H9 (cell line): ENCODE data around the gene BCAP29. TPM values are rescaled to one million over a fixed set of nuclear protein-coding genes. Genes with fewer than 3 reads are reported as not detected.

Experiments used
- DNase-seq: peaks from one replicate; pipeline ENCODE4 v3.0.0-alpha.2; 2017
- H2AFZ ChIP-seq: one replicate; pipeline ENCODE4 v1.6.1; 2013; ENCODE audit warnings: mild to moderate bottlenecking, low read length, control low read depth, moderate library complexity
- H2AK5ac ChIP-seq: 2 replicates; pipeline ENCODE4 v1.6.1; 2013; ENCODE audit warnings: low read length, control low read depth, mixed read lengths; ENCODE audit not compliant: insufficient read length
- H2BK120ac ChIP-seq: one replicate; pipeline ENCODE4 v1.6.1; 2013; ENCODE audit warnings: low read depth, mild to moderate bottlenecking, low read length, control low read depth, inconsistent platforms; ENCODE audit not compliant: poor library complexity, severe bottlenecking
- H2BK12ac ChIP-seq: 2 replicates; pipeline ENCODE4 v1.6.1; 2013; ENCODE audit warnings: low read length, control low read depth, mixed read lengths, low read depth; ENCODE audit not compliant: insufficient read length
- H2BK15ac ChIP-seq: 2 replicates; pipeline ENCODE4 v1.6.1; 2013; ENCODE audit warnings: low read depth, low read length, control low read depth
- H2BK20ac ChIP-seq: one replicate; pipeline ENCODE4 v1.6.1; 2013; ENCODE audit warnings: low read depth, mild to moderate bottlenecking, low read length, control low read depth, inconsistent platforms; ENCODE audit not compliant: poor library complexity, severe bottlenecking
- H2BK5ac ChIP-seq: 2 replicates; pipeline ENCODE4 v1.6.1; 2013; ENCODE audit warnings: low read length, control low read depth, mixed read lengths; ENCODE audit not compliant: insufficient read length
- H3K14ac ChIP-seq: 2 replicates; pipeline ENCODE4 v1.6.1; 2013; ENCODE audit warnings: low read length, control low read depth; ENCODE audit not compliant: insufficient read depth
- H3K18ac ChIP-seq: 2 replicates; pipeline ENCODE4 v1.6.1; 2013; ENCODE audit warnings: low read depth, mild to moderate bottlenecking, mixed read lengths, low read length, control low read depth; ENCODE audit not compliant: insufficient read length
- H3K23ac ChIP-seq: 2 replicates; pipeline ENCODE4 v1.6.1; 2013; ENCODE audit warnings: low read length, control low read depth, mixed read lengths, low read depth; ENCODE audit not compliant: insufficient read length
- H3K23me2 ChIP-seq: 2 replicates; pipeline ENCODE4 v1.6.1; 2013; ENCODE audit warnings: low read depth, mild to moderate bottlenecking, mixed read lengths, low read length, control low read depth; ENCODE audit not compliant: insufficient read length, poor library complexity, severe bottlenecking
- H3K27ac ChIP-seq: 2 replicates; pipeline ENCODE4 v1.5.1; 2013; ENCODE audit warnings: low read length, control low read depth, mixed read lengths, low read depth; ENCODE audit not compliant: insufficient read length
- H3K27me3 ChIP-seq: 2 replicates; pipeline ENCODE4 v1.6.1; 2013; ENCODE audit warnings: low read length, control low read depth, inconsistent platforms; ENCODE audit not compliant: insufficient read depth
- H3K4ac ChIP-seq: 2 replicates; pipeline ENCODE4 v1.6.1; 2013; ENCODE audit warnings: low read depth, mild to moderate bottlenecking, control low read depth, inconsistent platforms, low read length, moderate library complexity
- H3K4me1 ChIP-seq: 2 replicates; pipeline ENCODE4 v1.6.1; 2013; ENCODE audit warnings: low read length, control low read depth, inconsistent platforms; ENCODE audit not compliant: insufficient read depth
- H3K4me2 ChIP-seq: 2 replicates; pipeline ENCODE4 v1.6.1; 2013; ENCODE audit warnings: low read length, control low read depth, mixed read lengths; ENCODE audit not compliant: insufficient read length, insufficient read depth
- H3K56ac ChIP-seq: 2 replicates; pipeline ENCODE4 v1.6.1; 2013; ENCODE audit warnings: low read depth, mild to moderate bottlenecking, mixed read lengths, low read length, control low read depth; ENCODE audit not compliant: insufficient read length
- H3K79me1 ChIP-seq: 2 replicates; pipeline ENCODE4 v1.6.1; 2013; ENCODE audit warnings: low read depth, mild to moderate bottlenecking, moderate library complexity, low read length, control low read depth, inconsistent platforms; ENCODE audit not compliant: insufficient read depth, poor library complexity, severe bottlenecking
- H3K79me2 ChIP-seq: 2 replicates; pipeline ENCODE4 v1.6.1; 2013; ENCODE audit warnings: low read length, control low read depth, inconsistent platforms; ENCODE audit not compliant: insufficient read depth
- H3K9ac ChIP-seq: 2 replicates; pipeline ENCODE4 v1.6.1; 2013; ENCODE audit warnings: low read length, control low read depth, mixed read lengths; ENCODE audit not compliant: insufficient read length; ENCODE audit errors: extremely low read depth
- H3K9me3 ChIP-seq: one replicate; pipeline ENCODE4 v1.6.1; 2013; ENCODE audit warnings: low read depth, low read length, inconsistent platforms; ENCODE audit not compliant: control insufficient read depth
- H3T11ph ChIP-seq: one replicate; pipeline ENCODE4 v1.6.1; 2013; ENCODE audit warnings: mild to moderate bottlenecking, low read length, control low read depth, inconsistent platforms
- H4K20me1 ChIP-seq: one replicate; pipeline ENCODE4 v1.6.1; 2013; ENCODE audit not compliant: control insufficient read depth, insufficient read length, insufficient read depth
- H4K5ac ChIP-seq: 2 replicates; pipeline ENCODE4 v1.6.1; 2013; ENCODE audit warnings: low read depth, mild to moderate bottlenecking, mixed read lengths, low read length, control low read depth; ENCODE audit not compliant: insufficient read length
- H4K8ac ChIP-seq: replicated peaks from 2 replicates; pipeline ENCODE4 v1.6.1; 2013; ENCODE audit warnings: low read length, control low read depth, mixed read lengths, low read depth; ENCODE audit not compliant: insufficient read length
- H4K91ac ChIP-seq: 2 replicates; pipeline ENCODE4 v1.6.1; 2013; ENCODE audit warnings: low read depth, mild to moderate bottlenecking, moderate library complexity, mixed read lengths, low read length, control low read depth; ENCODE audit not compliant: insufficient read length
- H3K27ac Mint-ChIP-seq, 3 experiments: 2 replicates in 2 of 3; 3 replicates in 1 of 3; pipeline ENCODE4 v1.8.0; 2020 to 2021; ENCODE audit warnings: mixed read lengths in 3 of 3, mild to moderate bottlenecking in 1 of 3, moderate library complexity in 1 of 3
- H3K27me3 Mint-ChIP-seq: 2 replicates; pipeline ENCODE4 v1.8.0; 2021; ENCODE audit warnings: low read depth, mild to moderate bottlenecking, moderate library complexity, mixed read lengths
- H3K36me3 Mint-ChIP-seq, 3 experiments: 2 replicates in 2 of 3; 3 replicates in 1 of 3; pipeline ENCODE4 v1.8.0; 2020 to 2021; ENCODE audit warnings: low read depth in 3 of 3, mixed read lengths in 3 of 3; ENCODE audit not compliant: insufficient read depth in 1 of 3
- H3K4me1 Mint-ChIP-seq, 2 experiments: 2 replicates each; pipeline ENCODE4 v1.8.0; 2020; ENCODE audit warnings: mixed read lengths in 2 of 2
- H3K4me3 Mint-ChIP-seq, 2 experiments: 2 replicates in 1 of 2; 3 replicates in 1 of 2; pipeline ENCODE4 v1.8.0; 2020 to 2021; ENCODE audit warnings: mild to moderate bottlenecking in 2 of 2, mixed read lengths in 2 of 2, moderate library complexity in 1 of 2
- H3K9me3 Mint-ChIP-seq, 2 experiments: 2 replicates in 1 of 2; 3 replicates in 1 of 2; pipeline ENCODE4 v1.8.0; 2020; ENCODE audit warnings: mild to moderate bottlenecking in 2 of 2, mixed read lengths in 2 of 2, moderate library complexity in 1 of 2
- WGBS: extraction: QIAGEN DNeasy Blood & Tissue Kit; methylation state at CpG from one replicate; pipeline ENCODE4 v1.1.7; 2013; ENCODE audit warnings: missing lambda C conversion rate, low lambda C conversion rate, mixed read lengths; ENCODE audit not compliant: insufficient read length; ENCODE audit errors: extremely low coverage; 5-methylcytosine and 5-hydroxymethylcytosine counted together
- total RNA-seq: library from RNA; stranded (reverse); gene quantifications from 2 replicates; pipeline ENCODE4 v1.2.1, GENCODE V29; 2021
- TF ChIP-seq, protein P1 (sequence below): fragments of 200-600 bp; sonication (generic); conservative IDR thresholded peaks from 3 replicates; pipeline ENCODE4 v1.8.0; 2021; ENCODE audit warnings: antibody characterized with exemption, mild to moderate bottlenecking

Gene BCAP29
- total RNA-seq, 1 experiment from 2014 or later = 30.6 TPM

DNA sequence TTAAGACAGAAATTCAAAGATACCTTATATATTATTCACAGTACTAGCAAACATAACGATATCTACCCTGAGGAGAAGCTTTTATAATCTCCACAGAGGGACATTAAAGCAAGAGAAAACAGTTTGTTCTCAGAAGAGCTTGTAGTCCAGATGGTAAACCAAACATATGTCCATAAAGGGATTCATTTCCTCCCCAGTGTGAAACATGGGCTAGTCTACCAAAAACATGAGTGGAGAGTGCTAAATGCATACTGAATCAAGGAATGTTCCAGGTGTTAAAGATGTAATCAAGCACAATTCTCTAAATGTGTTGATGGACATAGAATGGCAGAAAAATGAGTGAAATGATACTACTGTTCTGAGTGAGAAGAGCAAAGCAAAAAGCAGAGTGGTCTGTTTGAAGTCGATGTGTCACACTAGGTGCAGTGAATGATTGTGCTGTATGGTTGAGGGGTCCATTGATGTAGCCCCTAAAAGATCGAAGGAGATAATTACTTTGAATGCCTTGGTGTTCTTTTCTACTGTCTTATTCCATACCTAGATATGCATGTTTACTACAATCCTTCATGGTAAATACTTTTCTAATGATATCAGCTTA is 25.3 kb downstream of the BCAP29 start:
- no peaks in the 10 kb centered on the region for H4K20me1 ChIP-seq
- no peak overlapping the region for H2BK12ac ChIP-seq
- no peak overlapping the region for H3K23ac ChIP-seq
- H2BK120ac ChIP-seq = no peak overlapping the region
- no peak overlapping the region for H3K27ac ChIP-seq
- Mint-ChIP-seq H3K4me1 (no peaks in the 10 kb centered on the region), H3K27me3 (no peaks in the 10 kb centered on the region), H3K36me3 (peaks cover 0 to 8% (median 1%) of the 10 kb centered on the region in 3 experiments; a peak in 2 of 7 replicates), H3K9me3 (no peaks in the 10 kb centered on the region), H3K4me3 (no peak overlapping the region), H3K27ac (no peak overlapping the region)
- no peak overlapping the region for H2BK20ac ChIP-seq
- H3K79me2 ChIP-seq = no peaks in the 10 kb centered on the region
- no peak overlapping the region for H3K14ac ChIP-seq
- H2AFZ ChIP-seq = no peak overlapping the region
- H4K91ac ChIP-seq = no peak overlapping the region
- TF ChIP-seq, protein P1, sequence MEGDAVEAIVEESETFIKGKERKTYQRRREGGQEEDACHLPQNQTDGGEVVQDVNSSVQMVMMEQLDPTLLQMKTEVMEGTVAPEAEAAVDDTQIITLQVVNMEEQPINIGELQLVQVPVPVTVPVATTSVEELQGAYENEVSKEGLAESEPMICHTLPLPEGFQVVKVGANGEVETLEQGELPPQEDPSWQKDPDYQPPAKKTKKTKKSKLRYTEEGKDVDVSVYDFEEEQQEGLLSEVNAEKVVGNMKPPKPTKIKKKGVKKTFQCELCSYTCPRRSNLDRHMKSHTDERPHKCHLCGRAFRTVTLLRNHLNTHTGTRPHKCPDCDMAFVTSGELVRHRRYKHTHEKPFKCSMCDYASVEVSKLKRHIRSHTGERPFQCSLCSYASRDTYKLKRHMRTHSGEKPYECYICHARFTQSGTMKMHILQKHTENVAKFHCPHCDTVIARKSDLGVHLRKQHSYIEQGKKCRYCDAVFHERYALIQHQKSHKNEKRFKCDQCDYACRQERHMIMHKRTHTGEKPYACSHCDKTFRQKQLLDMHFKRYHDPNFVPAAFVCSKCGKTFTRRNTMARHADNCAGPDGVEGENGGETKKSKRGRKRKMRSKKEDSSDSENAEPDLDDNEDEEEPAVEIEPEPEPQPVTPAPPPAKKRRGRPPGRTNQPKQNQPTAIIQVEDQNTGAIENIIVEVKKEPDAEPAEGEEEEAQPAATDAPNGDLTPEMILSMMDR = no peak
- H2BK5ac ChIP-seq = no peak overlapping the region
- H3K79me1 ChIP-seq = no peaks in the 10 kb centered on the region
- H3K4ac ChIP-seq = no peak overlapping the region
- H3K4me2 ChIP-seq = no peak overlapping the region
- no peaks in the 10 kb centered on the region for H3K23me2 ChIP-seq
- H3T11ph ChIP-seq = no peak overlapping the region
- H2AK5ac ChIP-seq = no peak overlapping the region
- no peaks in the 10 kb centered on the region for H3K9me3 ChIP-seq
- H3K18ac ChIP-seq = no peak overlapping the region
- no CpG with 5 or more reads among the region's 3 CpGs for WGBS
- H3K56ac ChIP-seq = no peak overlapping the region
- H3K4me1 ChIP-seq = no peaks in the 10 kb centered on the region
- no peak overlapping the region for H2BK15ac ChIP-seq
- no peak for DNase-seq
- H4K5ac ChIP-seq = no peak overlapping the region
- H3K9ac ChIP-seq = no peak overlapping the region
- H4K8ac ChIP-seq = no peak overlapping the region
- H3K27me3 ChIP-seq = no peaks in the 10 kb centered on the region
